Ovary (tissue), 9 donors: Measurements from ENCODE around the gene FILIP1L. TPM values are rescaled to one million over a fixed set of nuclear protein-coding genes. Genes with fewer than 3 reads are reported as not detected.

ENCODE experiments used
- DNase-seq, 5 donors: peaks; one replicate each; pipeline ENCODE4 v3.0.0-alpha.2; 2019 to 2020
- H3K27ac ChIP-seq, 2 donors: fragments of 200-600 bp; one replicate each; pipeline versions ENCODE4 v1.5.1 to v1.8.0; 2019 to 2022
- H3K27me3 ChIP-seq: fragments of 200-600 bp; one replicate; pipeline ENCODE4 v1.8.0; 2022
- H3K36me3 ChIP-seq: fragments of 200-600 bp; sonication (generic); one replicate; pipeline ENCODE4 v1.5.1; 2019
- H3K4me1 ChIP-seq: one replicate; pipeline ENCODE4 v1.8.1; 2013; ENCODE audit warnings: mild to moderate bottlenecking, moderate library complexity; ENCODE audit not compliant: insufficient read depth
- H3K4me3 ChIP-seq: fragments of 200-600 bp; sonication (generic); one replicate; pipeline ENCODE4 v1.5.1; 2017
- H3K9me3 ChIP-seq, 2 donors: fragments of 200-600 bp in 1 of 2; sonication (generic) in 1 of 2; one replicate each; pipeline versions ENCODE4 v1.5.1 to v1.8.1; 2013 to 2019; ENCODE audit warnings: mild to moderate bottlenecking in 1 of 2, moderate library complexity in 1 of 2
- EP300 ChIP-seq: sonication (generic); formaldehyde crosslinking; IDR thresholded peaks from one replicate; pipeline ENCODE4 v1.6.1; 2017; ENCODE audit warnings: antibody characterized with exemption
- POLR2A ChIP-seq: fragments of 450-650 bp; IDR thresholded peaks from one replicate; pipeline ENCODE4 v1.6.1; 2017; ENCODE audit warnings: antibody characterized with exemption, mild to moderate bottlenecking, moderate library complexity
- WGBS, 3 donors: extraction: QIAGEN DNeasy Blood & Tissue Kit in 1 of 3; methylation state at CpG; one replicate each; pipeline versions ENCODE4 v1.1.5 to v1.1.7; 2013 to 2017; 5-methylcytosine and 5-hydroxymethylcytosine counted together
- intact Hi-C, 4 donors: fragments of 100-400 bp; cut with DNase I; formaldehyde crosslinking; loops; one replicate each; pipeline versions ENCODE4 v1.11.0 to v1.15.1; 2022 to 2023
- polyA plus RNA-seq, 2 donors: library from polyadenylated mRNA; stranded (reverse); fragments of 200-250 nt in 1 of 2; fragments of 350-450 nt in 1 of 2; fragmentation: Illumina TruSeq in 1 of 2; extraction: RNeasy Lipid Tissue Mini Kit (QIAGEN cat#74804) in 1 of 2; gene quantifications; one replicate each; pipeline ENCODE4 v1.2.3, GENCODE V29; 2013 to 2014
- total RNA-seq, 7 donors: library from RNA; depleted of rRNA in 2 of 7; stranded (reverse); fragments of >200 nt in 2 of 7; fragmentation: NEBNext Ultra II Directional in 3 of 7; extraction: Animal tissue kit (Norgen Biotek cat#: 25700) in 3 of 7; gene quantifications; one replicate each; pipeline versions ENCODE4 v1.1.0 to v1.2.4, GENCODE V29; 2016 to 2023
- TF ChIP-seq, protein P1 (sequence below), 3 donors: fragments of 450-650 bp in 2 of 3; fragments of 200-600 bp in 1 of 3; IDR thresholded peaks; one replicate each; pipeline versions ENCODE4 v1.5.1 to v1.8.0; 2016 to 2022; ENCODE audit warnings: antibody characterized with exemption in 3 of 3, mild to moderate bottlenecking in 1 of 3
- donor health status: DM: no; HTN: no; CAD: no; lungs with moderate emphysema.
- donor health status: DM: no; HTN: no; CAD: no.
- donor health status: Bipolar disorder and iron deficiency.
- donor health status: DM: yes; HTN: yes; CAD: no.
- donor health status: DM: no; HTN: no; CAD: no.
- donor health status: DM: yes; HTN: yes; CAD: no.

Gene FILIP1L
- total and polyA plus RNA-seq, 9 donors = 23.7 to 174 (median 110) TPM

DNA sequence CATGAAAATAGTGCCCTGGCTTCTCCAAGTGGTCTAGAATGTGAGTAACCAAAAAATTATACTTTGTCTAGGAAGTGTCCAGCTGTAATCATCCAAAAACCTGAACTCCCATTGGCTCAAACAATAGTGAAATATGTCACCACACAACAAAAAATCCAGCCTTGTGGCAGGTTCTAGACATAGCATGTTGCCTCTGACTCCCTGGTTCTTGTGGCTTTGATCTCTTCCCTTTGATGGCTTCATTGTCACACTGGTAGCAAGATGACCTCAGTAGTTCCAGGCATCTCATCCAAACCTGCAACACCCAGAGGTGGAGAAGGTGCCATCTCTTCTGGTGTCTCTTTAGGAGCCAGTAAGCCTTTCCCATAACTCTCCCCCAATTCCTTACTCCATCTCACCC is 222.0 kb downstream of the FILIP1L start:
- no peaks in the 10 kb centered on the region for H3K27me3 ChIP-seq
- no peak for DNase-seq
- H3K9me3 ChIP-seq = no peaks in the 10 kb centered on the region
- intact Hi-C loops = no loop called here
- no peak overlapping the region for H3K4me3 ChIP-seq
- no peak overlapping the region for H3K27ac ChIP-seq
- H3K4me1 ChIP-seq = no peaks in the 10 kb centered on the region
- H3K36me3 ChIP-seq = no peaks in the 10 kb centered on the region
- no peak for TF ChIP-seq EP300
- TF ChIP-seq POLR2A = no peak
- TF ChIP-seq, protein P1, sequence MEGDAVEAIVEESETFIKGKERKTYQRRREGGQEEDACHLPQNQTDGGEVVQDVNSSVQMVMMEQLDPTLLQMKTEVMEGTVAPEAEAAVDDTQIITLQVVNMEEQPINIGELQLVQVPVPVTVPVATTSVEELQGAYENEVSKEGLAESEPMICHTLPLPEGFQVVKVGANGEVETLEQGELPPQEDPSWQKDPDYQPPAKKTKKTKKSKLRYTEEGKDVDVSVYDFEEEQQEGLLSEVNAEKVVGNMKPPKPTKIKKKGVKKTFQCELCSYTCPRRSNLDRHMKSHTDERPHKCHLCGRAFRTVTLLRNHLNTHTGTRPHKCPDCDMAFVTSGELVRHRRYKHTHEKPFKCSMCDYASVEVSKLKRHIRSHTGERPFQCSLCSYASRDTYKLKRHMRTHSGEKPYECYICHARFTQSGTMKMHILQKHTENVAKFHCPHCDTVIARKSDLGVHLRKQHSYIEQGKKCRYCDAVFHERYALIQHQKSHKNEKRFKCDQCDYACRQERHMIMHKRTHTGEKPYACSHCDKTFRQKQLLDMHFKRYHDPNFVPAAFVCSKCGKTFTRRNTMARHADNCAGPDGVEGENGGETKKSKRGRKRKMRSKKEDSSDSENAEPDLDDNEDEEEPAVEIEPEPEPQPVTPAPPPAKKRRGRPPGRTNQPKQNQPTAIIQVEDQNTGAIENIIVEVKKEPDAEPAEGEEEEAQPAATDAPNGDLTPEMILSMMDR (IDR thresholded peaks at IDR 0.05) = no peak

DNA sequence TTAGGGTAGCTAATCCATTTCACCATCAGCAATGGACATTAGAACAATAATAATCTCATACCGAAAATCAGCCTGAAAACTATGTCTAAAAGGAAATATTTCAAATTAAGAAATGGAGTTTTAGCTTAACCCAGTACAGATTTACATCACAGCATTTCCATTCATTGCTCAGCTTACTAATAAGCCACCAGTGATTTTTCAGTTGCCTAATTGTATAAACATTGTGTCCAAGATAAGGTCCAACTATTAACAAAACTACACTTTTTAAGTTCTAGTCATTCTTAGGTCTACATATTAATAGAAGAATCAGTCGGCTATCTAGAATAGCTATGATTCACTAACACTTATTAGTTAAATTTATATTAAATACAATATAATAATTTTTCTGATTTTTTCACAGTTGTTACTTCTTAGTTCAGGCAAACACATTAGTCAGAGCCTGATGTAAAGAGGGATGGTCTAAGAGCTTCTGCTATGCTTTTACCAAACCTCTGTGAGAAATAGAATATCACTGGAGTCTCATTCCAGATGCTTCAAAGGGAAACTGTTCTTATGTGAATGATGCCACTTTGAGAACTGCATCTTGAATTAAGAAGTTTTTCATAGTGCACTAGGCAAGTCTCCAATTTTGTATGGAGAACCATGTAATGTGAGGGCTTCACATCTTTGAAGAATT is 222.6 kb downstream of the FILIP1L start:
- no peak overlapping the region for H3K27ac ChIP-seq
- WGBS, 3 donors = 90 to 93% (median 91%) methylated on average over 2 of the region's 2 CpGs
- DNase-seq = no peak
- H3K36me3 ChIP-seq = no peaks in the 10 kb centered on the region
- no peaks in the 10 kb centered on the region for H3K9me3 ChIP-seq
- no peaks in the 10 kb centered on the region for H3K4me1 ChIP-seq
- intact Hi-C loops = no loop called here
- no peak overlapping the region for H3K4me3 ChIP-seq
- TF ChIP-seq, protein P1 (IDR thresholded peaks at IDR 0.05) = no peak
- TF ChIP-seq EP300 = no peak
- no peak for TF ChIP-seq POLR2A
- H3K27me3 ChIP-seq = no peaks in the 10 kb centered on the region

DNA sequence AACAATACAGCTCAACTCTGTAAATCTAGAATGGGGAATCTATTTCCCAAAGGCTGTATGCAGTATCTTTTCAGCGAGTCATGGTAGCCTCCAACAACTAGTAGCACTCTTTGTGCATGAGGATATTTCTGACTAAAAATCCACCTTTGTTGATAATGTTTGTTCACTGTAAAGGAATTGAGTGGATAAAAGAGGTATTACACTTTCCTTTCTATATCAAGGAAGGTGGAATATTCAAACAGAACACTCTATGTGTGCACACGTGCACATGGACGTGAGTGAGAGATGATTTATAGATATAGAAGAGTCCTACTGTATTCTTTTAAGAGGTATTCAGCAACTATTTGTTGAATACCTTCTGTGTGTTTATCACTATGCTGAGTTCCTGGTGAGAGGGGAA is 228.4 kb downstream of the FILIP1L start:
- TF ChIP-seq POLR2A = no peak
- TF ChIP-seq EP300 = no peak
- TF ChIP-seq, protein P1 (IDR thresholded peaks at IDR 0.05) = no peak
- DNase-seq = no peak
- Histone ChIP-seq H3K4me1 (no peaks in the 10 kb centered on the region), H3K27me3 (no peaks in the 10 kb centered on the region), H3K9me3 (no peaks in the 10 kb centered on the region), H3K27ac (no peak overlapping the region), H3K4me3 (no peak overlapping the region), H3K36me3 (no peaks in the 10 kb centered on the region)
- intact Hi-C loops = no loop called here
- WGBS, 3 donors = 95 to 97% (median 96%) methylated on average over 3 of the region's 3 CpGs

DNA sequence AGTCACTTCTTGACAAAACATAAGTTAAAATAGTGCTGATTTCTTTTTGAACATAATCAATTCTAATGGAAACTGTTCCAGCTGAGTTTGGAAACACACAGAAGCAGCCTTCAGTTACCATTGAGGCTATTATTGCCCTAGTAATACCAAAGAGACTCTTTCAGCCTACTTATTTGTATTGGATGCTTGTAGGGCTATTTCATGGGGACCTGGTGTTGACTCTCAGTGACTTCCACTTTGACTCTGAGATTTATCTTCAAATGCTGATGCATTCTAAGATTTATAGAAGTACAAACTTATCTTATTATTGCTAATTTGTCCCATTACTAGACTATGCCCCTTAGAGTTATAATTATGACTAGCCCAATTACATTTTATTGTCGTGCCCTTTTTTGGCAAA is 229.2 kb downstream of the FILIP1L start:
- intact Hi-C loops = no loop called here
- TF ChIP-seq, protein P1 (IDR thresholded peaks at IDR 0.05) = no peak
- no peak for TF ChIP-seq POLR2A
- no peak for TF ChIP-seq EP300
- no peak for DNase-seq
- H3K27ac ChIP-seq = no peak overlapping the region
- H3K4me3 ChIP-seq = no peak overlapping the region
- no peaks in the 10 kb centered on the region for H3K36me3 ChIP-seq
- 97 to 100% (median 98%) methylated on average over 1 of the region's 1 CpG for WGBS, 3 donors
- H3K9me3 ChIP-seq = no peaks in the 10 kb centered on the region
- H3K4me1 ChIP-seq = no peaks in the 10 kb centered on the region
- no peaks in the 10 kb centered on the region for H3K27me3 ChIP-seq
